Activated CD8-positive, alpha-beta T cell treated with anti-CD3 and anti-CD28 coated beads for 36 hours (primary cell): ENCODE data around the gene BMS1. TPM values are rescaled to one million over a fixed set of nuclear protein-coding genes. Genes with fewer than 3 reads are reported as not detected.
A peak's percentile ranks its signal among the peaks of the same experiment; 100 is the strongest.
"Not testable (repeated sequence)": the region's sequence is repeated elsewhere in the genome, so short reads cannot be mapped to it uniquely, and the experiment has no call there.

Experiments
- ATAC-seq: fragments of 200-7000 bp; cut with Tn5 transposase; one replicate; pipeline ENCODE4 v1.10.0; 2021; ENCODE audit warnings: mild to moderate bottlenecking, moderate library complexity
- CTCF ChIA-PET: fragments of 350-600 bp; sonication (Branson Sonifier 250); formaldehyde crosslinking; loops from one replicate; lab custom pipeline; 2021; ENCODE audit warnings: antibody characterized with exemption; lab: Charles Lee
- POLR2A ChIA-PET: fragments of 350-600 bp; sonication (Branson Sonifier 250); formaldehyde crosslinking; loops from one replicate; lab custom pipeline; 2021; ENCODE audit warnings: antibody characterized with exemption; lab: Charles Lee
- DNase-seq: peaks from one replicate; pipeline ENCODE4 v3.0.0-alpha.2; 2020
- H3K27ac Mint-ChIP-seq: one replicate; pipeline ENCODE4 v1.8.0; 2021; ENCODE audit warnings: mild to moderate bottlenecking, mixed read lengths
- H3K27me3 Mint-ChIP-seq: one replicate; pipeline ENCODE4 v1.8.0; 2021; ENCODE audit warnings: mixed read lengths
- H3K36me3 Mint-ChIP-seq: one replicate; pipeline ENCODE4 v1.8.0; 2021; ENCODE audit warnings: low read depth, mixed read lengths
- H3K4me1 Mint-ChIP-seq: one replicate; pipeline ENCODE4 v1.8.0; 2021; ENCODE audit warnings: low read depth, mixed read lengths
- H3K4me3 Mint-ChIP-seq: one replicate; pipeline ENCODE4 v1.8.0; 2021; ENCODE audit warnings: mild to moderate bottlenecking, moderate library complexity, mixed read lengths
- H3K9me3 Mint-ChIP-seq: one replicate; pipeline ENCODE4 v1.8.0; 2021; ENCODE audit warnings: mixed read lengths
- intact Hi-C: fragments of 100-400 bp; cut with micrococcal nuclease; formaldehyde crosslinking; loops from one replicate; pipeline ENCODE4 v1.10.0; 2022
- total RNA-seq, 2 experiments: library from RNA; stranded (reverse); gene quantifications; one replicate each; pipeline ENCODE4 v1.2.3, GENCODE V29; 2021
- TF ChIP-seq, protein P1 (sequence below): fragments of 200-600 bp; IDR thresholded peaks from one replicate; pipeline ENCODE4 v1.8.0; 2022; ENCODE audit warnings: antibody characterized with exemption, mild to moderate bottlenecking

Gene BMS1, protein sequence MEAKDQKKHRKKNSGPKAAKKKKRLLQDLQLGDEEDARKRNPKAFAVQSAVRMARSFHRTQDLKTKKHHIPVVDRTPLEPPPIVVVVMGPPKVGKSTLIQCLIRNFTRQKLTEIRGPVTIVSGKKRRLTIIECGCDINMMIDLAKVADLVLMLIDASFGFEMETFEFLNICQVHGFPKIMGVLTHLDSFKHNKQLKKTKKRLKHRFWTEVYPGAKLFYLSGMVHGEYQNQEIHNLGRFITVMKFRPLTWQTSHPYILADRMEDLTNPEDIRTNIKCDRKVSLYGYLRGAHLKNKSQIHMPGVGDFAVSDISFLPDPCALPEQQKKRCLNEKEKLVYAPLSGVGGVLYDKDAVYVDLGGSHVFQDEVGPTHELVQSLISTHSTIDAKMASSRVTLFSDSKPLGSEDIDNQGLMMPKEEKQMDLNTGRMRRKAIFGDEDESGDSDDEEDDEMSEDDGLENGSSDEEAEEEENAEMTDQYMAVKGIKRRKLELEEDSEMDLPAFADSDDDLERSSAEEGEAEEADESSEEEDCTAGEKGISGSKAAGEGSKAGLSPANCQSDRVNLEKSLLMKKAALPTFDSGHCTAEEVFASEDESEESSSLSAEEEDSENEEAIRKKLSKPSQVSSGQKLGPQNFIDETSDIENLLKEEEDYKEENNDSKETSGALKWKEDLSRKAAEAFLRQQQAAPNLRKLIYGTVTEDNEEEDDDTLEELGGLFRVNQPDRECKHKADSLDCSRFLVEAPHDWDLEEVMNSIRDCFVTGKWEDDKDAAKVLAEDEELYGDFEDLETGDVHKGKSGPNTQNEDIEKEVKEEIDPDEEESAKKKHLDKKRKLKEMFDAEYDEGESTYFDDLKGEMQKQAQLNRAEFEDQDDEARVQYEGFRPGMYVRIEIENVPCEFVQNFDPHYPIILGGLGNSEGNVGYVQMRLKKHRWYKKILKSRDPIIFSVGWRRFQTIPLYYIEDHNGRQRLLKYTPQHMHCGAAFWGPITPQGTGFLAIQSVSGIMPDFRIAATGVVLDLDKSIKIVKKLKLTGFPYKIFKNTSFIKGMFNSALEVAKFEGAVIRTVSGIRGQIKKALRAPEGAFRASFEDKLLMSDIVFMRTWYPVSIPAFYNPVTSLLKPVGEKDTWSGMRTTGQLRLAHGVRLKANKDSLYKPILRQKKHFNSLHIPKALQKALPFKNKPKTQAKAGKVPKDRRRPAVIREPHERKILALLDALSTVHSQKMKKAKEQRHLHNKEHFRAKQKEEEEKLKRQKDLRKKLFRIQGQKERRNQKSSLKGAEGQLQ
- total RNA-seq = 10 to 100 TPM; 27.6 to 28.1 TPM

GRCh38 chr10:42782446-42783180 lies at the start of gene BMS1:
TSS of gene BMS1 (plus strand) at chr10:42782795. CDS start at chr10:42784395, 1,600 bp downstream.
- CTCF ChIA-PET = interaction anchor here (1.1 to 1.3 kb wide), 2 partner anchors 18 to 322 kb away, joined by 3 to 4 read pairs; no protein-coding TSS in a partner anchor
- Mint-ChIP-seq H3K27ac (peak within 1 kb of the TSS; percentile 93), H3K27me3 (no peaks in the 10 kb centered on the region), H3K4me3 (peak within 1 kb of the TSS; percentile 92), H3K9me3 (no peaks in the 10 kb centered on the region), H3K36me3 (peaks cover 16% of the 10 kb centered on the region), H3K4me1 (peaks cover 28% of the 10 kb centered on the region)
- peak; percentile 92 for DNase-seq
- TF ChIP-seq, protein P1, sequence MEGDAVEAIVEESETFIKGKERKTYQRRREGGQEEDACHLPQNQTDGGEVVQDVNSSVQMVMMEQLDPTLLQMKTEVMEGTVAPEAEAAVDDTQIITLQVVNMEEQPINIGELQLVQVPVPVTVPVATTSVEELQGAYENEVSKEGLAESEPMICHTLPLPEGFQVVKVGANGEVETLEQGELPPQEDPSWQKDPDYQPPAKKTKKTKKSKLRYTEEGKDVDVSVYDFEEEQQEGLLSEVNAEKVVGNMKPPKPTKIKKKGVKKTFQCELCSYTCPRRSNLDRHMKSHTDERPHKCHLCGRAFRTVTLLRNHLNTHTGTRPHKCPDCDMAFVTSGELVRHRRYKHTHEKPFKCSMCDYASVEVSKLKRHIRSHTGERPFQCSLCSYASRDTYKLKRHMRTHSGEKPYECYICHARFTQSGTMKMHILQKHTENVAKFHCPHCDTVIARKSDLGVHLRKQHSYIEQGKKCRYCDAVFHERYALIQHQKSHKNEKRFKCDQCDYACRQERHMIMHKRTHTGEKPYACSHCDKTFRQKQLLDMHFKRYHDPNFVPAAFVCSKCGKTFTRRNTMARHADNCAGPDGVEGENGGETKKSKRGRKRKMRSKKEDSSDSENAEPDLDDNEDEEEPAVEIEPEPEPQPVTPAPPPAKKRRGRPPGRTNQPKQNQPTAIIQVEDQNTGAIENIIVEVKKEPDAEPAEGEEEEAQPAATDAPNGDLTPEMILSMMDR = no peak
- POLR2A ChIA-PET = interaction anchor here (0.6 to 1.8 kb wide), 5 partner anchors 9 to 28 kb away, joined by 3 to 9 read pairs (median 5); no protein-coding TSS in a partner anchor
- peak; percentile 93 for ATAC-seq
- intact Hi-C loops = no loop called here

DNA sequence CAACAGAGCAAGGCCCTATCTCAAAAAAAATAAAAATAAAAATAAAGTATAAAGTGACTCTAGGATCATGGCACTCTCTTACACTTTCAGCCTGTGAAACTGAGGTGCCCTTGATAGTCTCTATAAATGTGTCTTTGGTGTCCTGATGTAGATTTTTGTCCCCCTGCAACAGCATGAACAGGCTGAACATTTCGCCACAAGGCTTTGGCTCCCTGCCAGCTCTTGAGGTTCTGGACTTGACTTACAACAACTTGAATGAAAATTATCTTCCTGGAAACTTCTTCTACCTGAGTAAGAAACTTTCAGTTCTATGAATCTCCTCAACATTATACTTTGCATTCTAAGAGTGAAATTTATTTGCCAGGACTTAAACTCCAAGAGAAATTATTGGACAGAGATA lies 48.1 kb upstream of the BMS1 start:
- Mint-ChIP-seq H3K27me3 (peaks cover 24% of the 10 kb centered on the region), H3K4me3 (no peak overlapping the region), H3K27ac (no peak overlapping the region), H3K36me3 (no peaks in the 10 kb centered on the region), H3K4me1 (no peaks in the 10 kb centered on the region), H3K9me3 (no peaks in the 10 kb centered on the region)
- CTCF ChIA-PET = interaction anchor here (1.6 kb wide), 1 partner anchor 19 kb away, joined by 8 read pairs; no protein-coding TSS in a partner anchor
- POLR2A ChIA-PET = interaction anchor here (0.8 kb wide), 1 partner anchor 26 kb away, joined by 3 read pairs; no protein-coding TSS in a partner anchor
- TF ChIP-seq, protein P1 = no peak
- DNase-seq (peak; percentile 16), ATAC-seq (no peak)
- intact Hi-C loops = no loop called here

GRCh38 chr10:42738679-42739078 lies 43.9 kb upstream of the BMS1 start:
- H3K4me1 Mint-ChIP-seq = no peaks in the 10 kb centered on the region
- CTCF ChIA-PET = no interaction called here
- no peak overlapping the region for H3K27ac Mint-ChIP-seq
- peaks cover 20% of the 10 kb centered on the region for H3K9me3 Mint-ChIP-seq
- TF ChIP-seq, protein P1 = no peak
- H3K36me3 Mint-ChIP-seq = peaks cover 4% of the 10 kb centered on the region
- POLR2A ChIA-PET = no interaction called here
- ATAC-seq = no peak
- intact Hi-C loops = no loop called here
- H3K4me3 Mint-ChIP-seq = no peak overlapping the region
- H3K27me3 Mint-ChIP-seq = peaks cover 18% of the 10 kb centered on the region
- no peak for DNase-seq

DNA sequence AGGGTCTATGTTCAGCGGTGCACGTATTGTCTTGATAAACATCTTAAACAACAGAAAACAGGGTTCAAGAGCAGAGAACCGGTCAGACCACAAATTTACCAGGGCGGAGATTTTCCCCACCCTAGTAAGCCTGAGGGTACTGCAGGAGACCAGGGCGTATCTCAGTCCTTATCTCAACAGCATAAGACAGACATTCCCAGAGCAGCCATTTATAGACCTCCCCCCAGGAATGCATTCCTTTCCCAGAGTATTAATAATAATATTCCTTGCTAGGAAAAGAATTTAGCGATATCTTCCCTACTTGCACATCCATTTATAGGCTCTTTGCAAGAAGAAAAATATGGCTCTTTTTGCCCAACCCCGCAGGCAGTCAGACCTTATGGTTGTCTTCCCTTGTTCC lies 41.1 kb upstream of the BMS1 start:
- CTCF ChIA-PET, H3K36me3 Mint-ChIP-seq, H3K4me1 Mint-ChIP-seq, POLR2A ChIA-PET, H3K4me3 Mint-ChIP-seq, H3K27ac Mint-ChIP-seq, DNase-seq, ATAC-seq, intact Hi-C loops: not testable (repeated sequence)
- Mint-ChIP-seq H3K9me3 (peaks cover 20% of the 10 kb centered on the region), H3K27me3 (peaks cover 18% of the 10 kb centered on the region)
